ENCODE results near the gene CABCOCO1. TPM values are rescaled to one million over a fixed set of nuclear protein-coding genes. Genes with fewer than 3 reads are reported as not detected.
"Not testable (repeated sequence)": the region's sequence is repeated elsewhere in the genome, so short reads cannot be mapped to it uniquely, and the experiment has no call there.

Gene CABCOCO1
- total RNA-seq, 1 donor from 2014 or later: not detected

DNA sequence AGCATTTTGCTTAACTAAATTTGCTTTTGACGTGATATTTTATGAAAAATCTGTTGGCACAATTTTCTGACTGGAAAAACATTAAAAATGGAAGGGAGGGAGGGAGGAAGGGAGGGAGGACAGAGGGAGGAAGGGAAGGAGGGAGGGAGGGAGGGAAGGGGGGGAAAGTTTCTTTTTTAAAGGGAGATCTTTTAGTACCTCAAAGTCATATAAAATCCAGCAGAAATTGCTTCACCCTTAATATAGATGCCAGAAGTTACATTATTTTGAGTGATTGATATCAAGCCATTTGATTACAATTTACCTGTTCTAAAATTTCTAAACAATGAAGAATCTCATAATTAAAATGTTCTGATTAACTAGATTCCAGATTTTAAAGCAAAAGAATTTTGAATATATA lies 68.9 kb downstream of the CABCOCO1 start:
- intact Hi-C loops (cut with micrococcal nuclease): no loop called here
- DNase-seq (ENCODE audit: low spot score): no peak
- Mint-ChIP-seq H3K4me1 (ENCODE audit: low read depth) (no peaks in the 10 kb centered on the region), H3K36me3 (ENCODE audit: low read depth) (no peaks in the 10 kb centered on the region), H3K9me3 (no peaks in the 10 kb centered on the region), H3K27me3 (ENCODE audit: insufficient read depth) (peaks cover 32% of the 10 kb centered on the region), H3K4me3 (no peak overlapping the region), H3K27ac (no peak overlapping the region)

DNA sequence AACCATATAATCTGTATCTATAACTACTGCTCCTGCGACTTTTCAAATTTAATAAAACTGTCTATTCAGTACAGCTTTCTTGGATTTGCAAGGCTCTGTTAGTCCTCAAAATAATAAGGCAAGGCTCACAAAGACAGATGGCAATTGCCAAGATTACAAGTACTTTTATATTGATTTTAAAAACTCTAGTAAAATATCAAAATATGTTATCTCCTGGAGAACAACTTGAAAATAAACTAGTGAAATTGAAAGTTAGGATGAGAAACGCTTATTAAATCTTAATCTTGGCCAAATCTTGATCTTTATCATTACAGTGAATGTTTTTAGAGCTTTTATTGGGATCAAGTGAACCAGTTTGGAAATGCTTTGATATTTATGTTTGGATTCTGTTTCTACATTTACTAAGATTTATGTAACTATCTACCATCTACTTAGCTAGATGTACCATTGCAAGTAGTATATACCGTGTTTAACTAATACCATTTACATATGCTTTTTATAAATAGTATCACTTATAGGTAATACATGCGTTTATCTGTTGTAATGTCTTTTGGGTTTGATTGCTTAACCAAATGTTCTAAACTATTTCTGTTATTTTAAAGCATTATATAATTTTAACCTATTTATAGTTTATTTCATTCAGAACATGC lies 70.0 kb downstream of the CABCOCO1 start:
- intact Hi-C loops (cut with micrococcal nuclease): loop anchor here (1.0 kb wide), 1 partner anchor 916 kb away; no protein-coding TSS in a partner anchor
- Mint-ChIP-seq H3K27me3 (ENCODE audit: insufficient read depth) (peaks cover 39% of the 10 kb centered on the region), H3K36me3 (ENCODE audit: low read depth) (no peaks in the 10 kb centered on the region), H3K4me3 (no peak overlapping the region), H3K27ac (no peak overlapping the region), H3K9me3 (peaks cover 3% of the 10 kb centered on the region), H3K4me1 (ENCODE audit: low read depth) (no peaks in the 10 kb centered on the region)
- no peak for DNase-seq (ENCODE audit: low spot score)

DNA sequence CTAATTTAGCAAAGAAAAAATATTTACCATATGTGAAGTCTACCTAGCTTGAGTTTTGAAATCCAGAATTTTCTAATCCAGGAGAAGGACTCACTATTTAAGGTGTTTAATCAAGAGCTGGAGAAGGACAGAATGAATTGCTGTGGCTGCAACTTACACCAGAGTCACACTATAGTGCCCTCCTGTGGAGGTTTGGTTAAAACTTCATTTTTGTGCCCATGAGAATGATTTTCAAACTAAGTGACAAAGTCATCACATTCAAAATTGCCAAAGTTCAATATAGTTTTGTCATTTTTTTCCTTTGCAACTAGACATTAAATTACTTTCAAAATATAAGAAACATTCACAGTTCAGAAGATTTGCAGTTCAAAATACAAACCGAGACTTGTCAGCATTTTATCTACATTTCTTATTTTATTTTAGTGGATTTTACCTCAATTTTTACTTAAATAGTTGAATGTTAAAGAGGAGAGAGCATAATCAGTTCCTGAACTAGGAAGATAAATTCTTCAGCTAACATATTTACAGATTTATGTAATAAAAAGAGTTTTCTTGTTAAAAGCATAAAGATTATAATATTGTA lies 70.7 kb downstream of the CABCOCO1 start:
- Mint-ChIP-seq H3K4me3 (no peak overlapping the region), H3K27me3 (ENCODE audit: insufficient read depth) (peaks cover 39% of the 10 kb centered on the region), H3K27ac (no peak overlapping the region), H3K36me3 (ENCODE audit: low read depth) (no peaks in the 10 kb centered on the region), H3K9me3 (peaks cover 3% of the 10 kb centered on the region), H3K4me1 (ENCODE audit: low read depth) (no peaks in the 10 kb centered on the region)
- intact Hi-C loops (cut with micrococcal nuclease): loop anchor here (1.0 kb wide), 1 partner anchor 917 kb away; no protein-coding TSS in a partner anchor
- DNase-seq (ENCODE audit: low spot score): no peak

DNA sequence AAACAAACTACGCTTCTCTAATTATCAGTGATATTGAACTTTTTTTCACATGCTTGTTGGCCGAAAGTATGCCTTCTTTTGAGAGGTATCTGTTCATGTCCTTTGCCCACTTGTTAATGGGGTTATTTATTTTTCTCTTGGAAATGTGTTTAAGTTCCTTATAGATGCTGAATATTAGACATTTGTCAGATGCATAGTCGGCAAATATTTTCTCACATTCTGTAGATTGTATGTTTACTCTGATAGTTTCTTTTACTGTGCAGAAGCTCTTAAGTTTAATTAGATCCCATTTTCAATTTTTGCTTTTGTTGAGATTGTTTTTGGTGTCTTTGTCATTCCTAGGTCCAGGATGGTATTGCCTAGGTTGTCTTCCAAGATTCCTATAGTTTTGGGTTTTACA lies 73.2 kb downstream of the CABCOCO1 start:
- intact Hi-C loops (cut with micrococcal nuclease): loop anchor here (5.0 kb wide), 1 partner anchor 594 kb away; no protein-coding TSS in a partner anchor
- Mint-ChIP-seq H3K27ac (no peak overlapping the region), H3K4me3 (no peak overlapping the region), H3K4me1 (ENCODE audit: low read depth) (no peaks in the 10 kb centered on the region), H3K9me3 (peaks cover 3% of the 10 kb centered on the region), H3K27me3 (ENCODE audit: insufficient read depth) (peaks cover 31% of the 10 kb centered on the region), H3K36me3 (ENCODE audit: low read depth) (no peaks in the 10 kb centered on the region)
- no peak for DNase-seq (ENCODE audit: low spot score)

DNA sequence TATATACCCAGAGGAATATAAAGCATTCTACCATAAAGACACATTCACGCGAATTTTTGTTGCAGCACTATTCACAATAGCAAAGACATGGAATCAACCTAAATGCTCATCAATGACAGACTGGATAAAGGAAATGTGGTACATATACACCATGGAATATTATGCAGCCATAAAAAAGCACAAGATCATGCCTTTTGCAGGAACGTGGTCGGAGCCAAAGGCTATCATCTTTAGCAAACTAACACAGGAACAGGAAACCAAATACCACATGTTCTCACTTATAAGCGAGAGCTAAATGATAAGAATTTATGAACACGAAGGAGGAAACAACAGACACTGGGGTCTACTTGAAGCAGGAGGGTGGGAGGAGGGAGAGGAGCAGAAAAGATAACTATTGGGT lies 74.7 kb downstream of the CABCOCO1 start:
- H3K4me1 Mint-ChIP-seq (ENCODE audit: low read depth); H3K9me3 Mint-ChIP-seq; H3K36me3 Mint-ChIP-seq (ENCODE audit: low read depth); H3K27ac Mint-ChIP-seq; DNase-seq (ENCODE audit: low spot score); H3K4me3 Mint-ChIP-seq: not testable (repeated sequence)
- intact Hi-C loops (cut with micrococcal nuclease): loop anchor here (5.0 kb wide), 1 partner anchor 595 kb away; no protein-coding TSS in a partner anchor
- peaks cover 37% of the 10 kb centered on the region for H3K27me3 Mint-ChIP-seq (ENCODE audit: insufficient read depth)

DNA sequence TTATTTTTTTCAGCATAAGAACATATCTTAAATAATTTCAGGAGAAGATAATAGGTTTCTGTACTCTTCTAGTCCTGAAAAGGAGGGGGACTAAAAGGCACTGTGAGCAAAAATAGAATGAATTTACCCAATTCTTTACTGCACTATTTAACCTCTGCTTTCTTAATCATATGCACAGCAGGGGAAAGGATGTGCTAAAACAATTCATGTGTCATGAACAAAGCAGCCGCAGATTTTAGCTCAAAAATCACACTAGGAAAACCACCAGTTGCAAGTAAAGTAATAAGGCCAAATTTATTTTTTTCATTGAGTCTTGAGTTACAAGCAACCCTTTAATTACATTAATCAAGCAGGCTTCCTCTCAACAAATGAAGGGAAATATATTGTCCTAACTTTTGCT lies 80.1 kb downstream of the CABCOCO1 start:
- H3K27me3 Mint-ChIP-seq (ENCODE audit: insufficient read depth): peaks cover 10% of the 10 kb centered on the region
- no peak for DNase-seq (ENCODE audit: low spot score)
- H3K27ac Mint-ChIP-seq: no peak overlapping the region
- H3K4me1 Mint-ChIP-seq (ENCODE audit: low read depth): no peaks in the 10 kb centered on the region
- H3K4me3 Mint-ChIP-seq: no peak overlapping the region
- H3K9me3 Mint-ChIP-seq: peaks cover 11% of the 10 kb centered on the region
- intact Hi-C loops (cut with micrococcal nuclease): no loop called here
- no peaks in the 10 kb centered on the region for H3K36me3 Mint-ChIP-seq (ENCODE audit: low read depth)

DNA sequence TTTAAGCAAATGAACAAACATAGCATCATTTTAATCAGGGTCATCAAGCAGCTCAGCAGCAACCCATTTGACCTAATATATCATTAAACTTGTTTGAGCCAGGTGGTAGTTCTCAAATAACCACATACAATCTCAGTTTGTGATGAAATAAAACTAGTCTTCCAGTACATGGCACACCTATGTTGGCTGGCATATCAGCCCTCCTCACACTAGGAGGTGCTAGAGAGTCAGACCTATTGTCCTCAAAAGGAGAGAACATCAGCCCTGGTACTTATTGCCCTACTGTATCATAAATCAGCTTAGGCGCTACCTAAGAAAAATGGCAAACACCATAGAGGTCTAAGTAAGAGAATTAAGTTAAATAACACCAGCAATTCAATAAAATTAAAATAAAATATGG lies 81.7 kb downstream of the CABCOCO1 start:
- Mint-ChIP-seq H3K9me3 (peaks cover 11% of the 10 kb centered on the region), H3K4me1 (ENCODE audit: low read depth) (no peaks in the 10 kb centered on the region), H3K27me3 (ENCODE audit: insufficient read depth) (peaks cover 10% of the 10 kb centered on the region), H3K27ac (no peak overlapping the region), H3K36me3 (ENCODE audit: low read depth) (no peaks in the 10 kb centered on the region), H3K4me3 (no peak overlapping the region)
- no peak for DNase-seq (ENCODE audit: low spot score)
- intact Hi-C loops (cut with micrococcal nuclease): no loop called here

DNA sequence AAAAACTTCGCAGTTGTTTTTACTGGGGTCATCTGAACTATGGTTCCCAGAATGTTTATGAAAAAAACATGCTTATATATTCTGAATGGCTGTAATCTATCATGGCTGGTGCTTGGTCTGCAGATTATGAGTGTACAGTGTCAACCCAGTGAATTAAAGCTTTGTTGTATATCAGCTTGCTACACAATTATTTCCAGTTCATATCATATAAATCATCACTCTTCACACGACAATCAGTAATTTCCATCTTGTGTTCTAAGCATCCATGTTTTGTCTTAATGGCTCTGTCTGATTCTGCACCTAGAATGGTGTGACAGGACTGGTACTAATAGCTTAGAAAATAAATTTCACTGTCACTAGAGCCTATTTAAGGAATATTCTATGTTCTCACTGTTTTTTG lies 83.6 kb downstream of the CABCOCO1 start:
- Mint-ChIP-seq H3K4me3 (no peak overlapping the region), H3K4me1 (ENCODE audit: low read depth) (peaks cover 9% of the 10 kb centered on the region), H3K27ac (no peak overlapping the region), H3K9me3 (peaks cover 11% of the 10 kb centered on the region), H3K27me3 (ENCODE audit: insufficient read depth) (peaks cover 10% of the 10 kb centered on the region), H3K36me3 (ENCODE audit: low read depth) (no peaks in the 10 kb centered on the region)
- DNase-seq (ENCODE audit: low spot score): no peak
- intact Hi-C loops (cut with micrococcal nuclease): no loop called here

DNA sequence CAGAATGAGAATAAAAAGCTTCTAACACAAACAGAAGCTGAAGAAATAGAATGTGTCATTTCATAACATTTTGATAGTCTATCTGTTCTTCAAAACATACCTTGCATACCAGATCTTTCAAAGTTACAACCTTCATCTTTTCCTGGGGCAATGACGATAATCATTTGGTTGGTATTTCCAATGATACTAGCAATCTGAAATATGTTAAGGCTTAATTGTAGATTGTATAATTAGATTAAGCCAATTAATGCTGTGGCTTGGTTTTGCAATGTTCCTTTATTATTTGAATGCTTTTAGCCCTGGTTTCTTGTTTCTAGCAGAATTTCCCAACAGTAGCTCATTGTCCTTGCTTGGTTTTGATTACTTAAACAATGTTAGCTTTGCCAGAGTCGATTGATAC lies 84.6 kb downstream of the CABCOCO1 start:
- no peaks in the 10 kb centered on the region for H3K36me3 Mint-ChIP-seq (ENCODE audit: low read depth)
- intact Hi-C loops (cut with micrococcal nuclease): no loop called here
- DNase-seq (ENCODE audit: low spot score): no peak
- peaks cover 5% of the 10 kb centered on the region for H3K27me3 Mint-ChIP-seq (ENCODE audit: insufficient read depth)
- peaks cover 18% of the 10 kb centered on the region for H3K4me1 Mint-ChIP-seq (ENCODE audit: low read depth)
- H3K9me3 Mint-ChIP-seq: peaks cover 11% of the 10 kb centered on the region
- no peak overlapping the region for H3K27ac Mint-ChIP-seq
- H3K4me3 Mint-ChIP-seq: no peak overlapping the region

DNA sequence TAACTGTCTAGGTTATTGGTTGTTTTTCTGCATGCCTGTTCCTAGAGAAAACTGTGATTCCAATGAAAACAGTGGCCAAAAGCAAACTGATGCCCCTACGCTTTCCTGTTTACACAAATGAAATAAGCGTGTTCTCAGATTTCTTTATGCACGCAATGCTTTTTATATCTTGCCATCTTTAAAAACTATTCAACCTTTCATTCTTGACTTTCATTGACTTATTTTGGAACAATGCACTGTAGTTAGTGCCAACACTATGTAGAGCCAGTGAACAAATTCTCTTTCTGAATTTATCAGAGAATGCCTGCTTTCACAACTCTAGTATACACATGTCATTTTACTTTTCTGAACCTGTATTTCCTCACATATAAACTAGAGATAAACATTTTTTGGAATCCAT lies 86.6 kb downstream of the CABCOCO1 start:
- Mint-ChIP-seq H3K4me3 (no peak overlapping the region), H3K27me3 (ENCODE audit: insufficient read depth) (no peaks in the 10 kb centered on the region)

DNA sequence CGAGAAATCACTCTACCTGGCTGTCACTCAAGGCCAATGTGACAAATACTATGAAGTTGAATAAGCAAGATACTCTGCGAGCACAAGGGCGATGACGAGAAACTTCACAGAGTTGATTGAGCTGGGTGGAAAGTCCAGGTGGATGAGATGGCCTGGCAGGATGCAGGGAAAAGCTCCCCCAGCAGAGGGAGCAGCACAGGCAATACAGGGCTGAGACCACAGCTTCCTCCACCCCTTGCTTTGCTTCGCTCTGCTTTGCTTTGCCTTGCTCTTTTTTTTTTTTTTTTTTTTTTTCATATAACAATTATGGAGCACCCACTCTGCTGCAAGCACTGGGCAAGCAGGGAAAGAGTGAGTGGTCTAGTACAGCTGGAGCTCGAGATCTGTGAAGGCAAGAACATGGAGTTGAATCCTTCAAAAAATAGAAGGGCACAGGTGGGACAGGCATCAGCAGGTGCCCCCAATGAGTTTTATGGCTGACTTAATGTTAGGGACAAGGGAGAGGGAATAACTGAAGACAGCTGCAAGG lies 88.3 kb downstream of the CABCOCO1 start:
- DNase-seq (ENCODE audit: low spot score): peak; percentile 53
- Mint-ChIP-seq H3K27ac (peak overlapping the region; percentile 35), H3K9me3 (no peaks in the 10 kb centered on the region), H3K36me3 (ENCODE audit: low read depth) (no peaks in the 10 kb centered on the region), H3K27me3 (ENCODE audit: insufficient read depth) (no peaks in the 10 kb centered on the region), H3K4me1 (ENCODE audit: low read depth) (peaks cover 23% of the 10 kb centered on the region), H3K4me3 (no peak overlapping the region)
- intact Hi-C loops (cut with micrococcal nuclease): loop anchor here (1.0 to 10.0 kb wide), 8 partner anchors 33 to 516 kb away; partner anchors contain the start of genes ARID5B and RTKN2

More for the DNA sequence above, 86.6 kb downstream of the CABCOCO1 start:
- H3K4me1 Mint-ChIP-seq (ENCODE audit: low read depth): peaks cover 23% of the 10 kb centered on the region
- intact Hi-C loops (cut with micrococcal nuclease): no loop called here
- no peak for DNase-seq (ENCODE audit: low spot score)
- no peaks in the 10 kb centered on the region for H3K36me3 Mint-ChIP-seq (ENCODE audit: low read depth)
- peaks cover 7% of the 10 kb centered on the region for H3K9me3 Mint-ChIP-seq
- no peak overlapping the region for H3K27ac Mint-ChIP-seq

DNA sequence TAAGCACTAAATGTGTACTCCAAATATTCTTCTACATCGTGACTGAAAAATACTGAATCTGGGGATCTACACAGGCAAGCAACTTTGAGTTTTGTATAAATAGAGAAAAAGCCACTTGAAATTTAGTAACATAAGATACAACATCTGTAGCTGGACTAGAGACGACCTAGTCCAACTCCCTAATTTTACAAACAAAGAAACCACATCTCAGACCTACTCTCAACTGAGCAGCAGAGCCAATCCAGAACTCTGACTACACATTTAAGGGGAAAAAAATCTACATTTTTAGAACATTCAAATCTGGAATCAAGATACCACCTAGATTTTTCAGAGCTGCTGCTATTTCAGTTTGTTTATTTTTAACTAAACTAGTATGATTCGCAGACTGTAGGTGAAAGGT lies 88.9 kb downstream of the CABCOCO1 start:
- Mint-ChIP-seq H3K27me3 (ENCODE audit: insufficient read depth) (no peaks in the 10 kb centered on the region), H3K4me1 (ENCODE audit: low read depth) (peaks cover 23% of the 10 kb centered on the region), H3K36me3 (ENCODE audit: low read depth) (no peaks in the 10 kb centered on the region), H3K4me3 (no peak overlapping the region), H3K9me3 (no peaks in the 10 kb centered on the region), H3K27ac (peak overlapping the region; percentile 73)
- intact Hi-C loops (cut with micrococcal nuclease): loop anchor here (1.0 to 10.0 kb wide), 8 partner anchors 33 to 516 kb away; partner anchors contain the start of genes ARID5B and RTKN2
- no peak for DNase-seq (ENCODE audit: low spot score)

Data from activated T-helper 1 cell treated with anti-CD3 and anti-CD28 coated beads, Interleukin-12 subunit alpha, Interleukin-12 subunit beta, Interleukin-2, Interleukin-4 antibody, amounts not matched to agents 30 ng/mL and 10 ng/mL and 1 ng/mL, durations not matched to agents 14 hours and 24 hours and 36 hours (primary cell).